ENCODE results near the gene CSN3. TPM values are rescaled to one million over a fixed set of nuclear protein-coding genes. Genes with fewer than 3 reads are reported as not detected.
"Not testable (repeated sequence)": the region's sequence is repeated elsewhere in the genome, so short reads cannot be mapped to it uniquely, and the experiment has no call there.

CSN3 gene, protein sequence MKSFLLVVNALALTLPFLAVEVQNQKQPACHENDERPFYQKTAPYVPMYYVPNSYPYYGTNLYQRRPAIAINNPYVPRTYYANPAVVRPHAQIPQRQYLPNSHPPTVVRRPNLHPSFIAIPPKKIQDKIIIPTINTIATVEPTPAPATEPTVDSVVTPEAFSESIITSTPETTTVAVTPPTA
- total RNA-seq = not detected in 2 replicates

DNA sequence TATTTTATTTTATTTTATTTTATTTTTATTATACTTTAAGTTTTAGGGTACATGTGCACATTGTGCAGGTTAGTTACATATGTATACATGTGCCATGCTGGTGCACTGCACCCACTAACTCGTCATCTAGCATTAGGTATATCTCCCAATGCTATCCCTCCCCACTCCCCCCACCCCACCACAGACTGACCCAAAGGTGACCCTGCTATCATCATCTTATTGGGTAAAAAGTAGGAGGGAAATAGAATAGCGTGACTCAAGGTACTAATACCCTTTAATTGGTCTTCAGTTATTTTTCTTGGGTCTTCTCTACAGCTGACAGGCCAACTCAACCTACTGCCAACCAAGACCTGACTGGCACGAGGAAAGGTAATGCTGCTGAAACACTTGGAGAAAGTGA is at the start of gene CSN3:
Gene CSN3 (plus strand): TSS at position 301 of the 400 bp plus-strand sequence. CDS start 2,223 bp downstream, outside the sequence.
- DNase-seq (ENCODE audit: low spot score); H3K27ac Mint-ChIP-seq; H3K36me3 Mint-ChIP-seq (ENCODE audit: low read depth); H3K27me3 Mint-ChIP-seq (ENCODE audit: insufficient read depth); intact Hi-C loops (cut with micrococcal nuclease); H3K4me1 Mint-ChIP-seq (ENCODE audit: low read depth); H3K9me3 Mint-ChIP-seq; H3K4me3 Mint-ChIP-seq: not testable (repeated sequence)

DNA sequence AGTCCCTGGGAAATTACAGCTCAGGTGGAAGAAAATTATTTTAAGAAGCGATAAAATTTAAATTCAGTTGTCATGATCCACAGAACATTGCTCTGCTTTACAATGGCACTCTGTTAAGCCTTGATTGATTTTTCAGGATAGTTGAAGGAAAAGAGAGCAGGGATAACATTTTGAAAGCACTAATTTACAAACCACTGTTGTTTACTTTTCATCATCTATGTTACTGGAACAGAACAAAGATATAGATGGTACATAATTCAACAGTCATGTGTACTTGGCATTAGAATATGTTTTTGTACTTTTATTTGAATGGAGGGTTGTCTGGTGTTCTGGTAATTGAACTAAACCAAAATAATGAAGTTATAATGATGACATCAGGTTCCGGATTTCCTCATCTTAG is 49.5 kb upstream of the CSN3 start:
- H3K27ac Mint-ChIP-seq = no peak overlapping the region
- peaks cover 4% of the 10 kb centered on the region for H3K27me3 Mint-ChIP-seq (ENCODE audit: insufficient read depth)
- no peaks in the 10 kb centered on the region for H3K9me3 Mint-ChIP-seq
- DNase-seq (ENCODE audit: low spot score) = no peak
- H3K4me1 Mint-ChIP-seq (ENCODE audit: low read depth) = no peaks in the 10 kb centered on the region
- H3K36me3 Mint-ChIP-seq (ENCODE audit: low read depth) = no peaks in the 10 kb centered on the region
- H3K4me3 Mint-ChIP-seq = no peak overlapping the region
- intact Hi-C loops (cut with micrococcal nuclease) = loop anchor here (10.0 kb wide), 1 partner anchor 312 kb away; no protein-coding TSS in a partner anchor

DNA sequence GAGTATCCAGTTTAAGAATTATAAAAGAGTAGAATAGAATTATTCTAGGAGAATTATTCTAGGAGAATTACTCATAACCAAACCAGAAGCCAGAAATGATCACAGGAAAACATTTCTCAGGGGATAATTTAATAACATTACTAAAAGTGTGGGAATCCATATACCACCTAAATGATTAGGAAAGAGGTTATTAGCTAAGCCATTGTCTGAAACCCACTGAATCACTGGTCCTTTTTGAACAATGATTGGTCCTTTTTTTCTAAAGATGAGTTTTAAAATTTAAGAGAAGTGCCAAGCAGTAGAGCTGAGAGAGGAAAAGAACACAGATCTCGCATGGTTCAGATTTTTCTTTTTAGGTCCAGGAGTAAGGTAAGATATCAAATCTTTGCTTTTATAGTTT is 47.0 kb upstream of the CSN3 start, which contains the start of gene ODAM:
Gene ODAM (plus strand): TSS at position 301 of the 400 bp plus-strand sequence. CDS start 819 bp downstream, outside the sequence.
- no peak for DNase-seq (ENCODE audit: low spot score)
- no peaks in the 10 kb centered on the region for H3K4me1 Mint-ChIP-seq (ENCODE audit: low read depth)
- H3K36me3 Mint-ChIP-seq (ENCODE audit: low read depth) = no peaks in the 10 kb centered on the region
- H3K9me3 Mint-ChIP-seq = no peaks in the 10 kb centered on the region
- H3K27ac Mint-ChIP-seq = no peak within 1 kb of the TSS
- no peak within 1 kb of the TSS for H3K4me3 Mint-ChIP-seq
- intact Hi-C loops (cut with micrococcal nuclease) = loop anchor here (10.0 kb wide), 1 partner anchor 309 kb away; no protein-coding TSS in a partner anchor
- H3K27me3 Mint-ChIP-seq (ENCODE audit: insufficient read depth) = peaks cover 4% of the 10 kb centered on the region

DNA sequence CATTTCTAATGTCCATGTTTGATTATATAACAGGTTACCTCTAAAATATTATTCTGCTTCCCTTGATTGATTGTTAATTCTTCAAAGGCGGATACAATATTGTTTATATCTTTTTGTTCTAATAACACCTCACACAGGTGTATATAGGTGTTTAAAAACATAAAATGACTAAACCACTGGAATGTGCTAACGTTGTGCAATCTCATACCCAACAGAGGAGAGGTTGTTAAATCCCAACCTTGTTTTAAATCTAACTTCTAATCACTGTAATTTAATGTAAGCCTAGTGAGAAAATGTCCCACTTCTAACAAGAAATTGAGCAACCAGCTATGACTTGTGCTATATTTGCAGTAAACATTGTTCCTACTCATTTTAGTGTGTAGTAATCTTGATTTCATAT is 45.5 kb upstream of the CSN3 start:
- no peak for DNase-seq (ENCODE audit: low spot score)
- H3K27me3 Mint-ChIP-seq (ENCODE audit: insufficient read depth) = peaks cover 3% of the 10 kb centered on the region
- H3K27ac Mint-ChIP-seq = no peak overlapping the region
- H3K36me3 Mint-ChIP-seq (ENCODE audit: low read depth) = no peaks in the 10 kb centered on the region
- H3K9me3 Mint-ChIP-seq = no peaks in the 10 kb centered on the region
- no peak overlapping the region for H3K4me3 Mint-ChIP-seq
- H3K4me1 Mint-ChIP-seq (ENCODE audit: low read depth) = no peaks in the 10 kb centered on the region
- intact Hi-C loops (cut with micrococcal nuclease) = loop anchor here (10.0 kb wide), 1 partner anchor 308 kb away; no protein-coding TSS in a partner anchor

DNA sequence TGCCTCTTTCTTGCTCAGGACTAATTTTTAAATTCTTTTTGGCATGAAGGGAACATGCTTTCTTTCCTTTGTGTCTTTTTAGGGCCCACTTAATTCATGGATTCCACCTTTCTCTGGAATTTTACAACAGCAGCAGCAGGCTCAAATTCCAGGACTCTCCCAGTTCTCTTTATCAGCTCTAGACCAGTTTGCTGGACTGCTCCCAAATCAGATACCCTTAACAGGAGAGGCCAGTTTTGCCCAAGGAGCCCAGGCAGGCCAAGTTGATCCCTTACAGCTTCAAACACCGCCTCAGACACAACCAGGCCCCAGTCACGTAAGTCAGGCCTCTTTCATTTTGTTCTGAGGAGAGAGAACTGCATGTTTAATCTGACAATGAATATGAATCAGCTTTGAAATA is 44.6 kb upstream of the CSN3 start:
- intact Hi-C loops (cut with micrococcal nuclease) = loop anchor here (10.0 kb wide), 1 partner anchor 307 kb away; no protein-coding TSS in a partner anchor

DNA sequence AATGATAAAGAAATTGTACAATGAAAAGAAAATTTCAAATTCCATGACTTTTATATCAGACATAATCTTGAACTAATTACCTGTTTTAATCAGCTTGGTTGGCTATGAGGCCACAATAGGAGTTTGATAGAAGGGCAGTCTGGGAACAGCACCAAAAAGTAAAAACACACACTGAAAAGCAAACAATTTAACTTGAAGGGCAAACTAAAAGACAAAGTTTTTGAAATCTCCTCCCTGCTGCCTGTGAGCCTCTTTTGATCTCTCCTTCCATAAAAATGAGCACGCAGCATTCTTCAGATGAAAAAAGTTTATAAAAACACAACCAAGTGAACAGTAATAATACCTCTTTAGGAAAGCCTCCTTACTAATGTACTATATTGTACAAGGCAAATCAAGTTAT is 38.8 kb upstream of the CSN3 start:
- intact Hi-C loops (cut with micrococcal nuclease) = no loop called here
- Mint-ChIP-seq H3K4me1 (ENCODE audit: low read depth) (no peaks in the 10 kb centered on the region), H3K4me3 (no peak overlapping the region), H3K36me3 (ENCODE audit: low read depth) (no peaks in the 10 kb centered on the region), H3K27ac (no peak overlapping the region), H3K27me3 (ENCODE audit: insufficient read depth) (no peaks in the 10 kb centered on the region), H3K9me3 (no peaks in the 10 kb centered on the region)
- DNase-seq (ENCODE audit: low spot score) = no peak

More for the DNA sequence above, 44.6 kb upstream of the CSN3 start:
- Mint-ChIP-seq H3K27me3 (ENCODE audit: insufficient read depth) (peaks cover 3% of the 10 kb centered on the region), H3K36me3 (ENCODE audit: low read depth) (no peaks in the 10 kb centered on the region), H3K4me3 (no peak overlapping the region), H3K27ac (no peak overlapping the region), H3K9me3 (no peaks in the 10 kb centered on the region), H3K4me1 (ENCODE audit: low read depth) (no peaks in the 10 kb centered on the region)
- no peak for DNase-seq (ENCODE audit: low spot score)

DNA sequence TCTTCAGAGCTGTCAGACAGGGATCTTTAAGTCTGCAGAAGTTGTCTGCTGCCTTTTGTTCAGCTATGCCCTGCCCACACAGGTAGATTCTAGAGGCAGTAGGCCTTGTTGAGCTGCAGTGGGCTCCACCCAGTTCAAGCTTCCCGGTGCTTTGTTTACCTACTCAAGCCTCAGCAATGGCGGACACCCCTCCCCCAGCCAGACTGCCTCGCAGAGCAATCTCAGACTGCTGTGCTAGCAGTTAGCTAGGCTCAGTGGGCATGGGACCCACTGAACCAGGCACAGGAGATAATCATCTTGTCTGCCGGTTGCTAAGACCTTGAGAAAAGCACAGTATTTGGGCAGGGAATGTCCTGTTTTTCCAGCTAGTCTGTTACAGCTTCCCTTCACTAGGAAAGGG is 29.6 kb upstream of the CSN3 start:
- intact Hi-C loops (cut with micrococcal nuclease); H3K4me1 Mint-ChIP-seq (ENCODE audit: low read depth): not testable (repeated sequence)

DNA sequence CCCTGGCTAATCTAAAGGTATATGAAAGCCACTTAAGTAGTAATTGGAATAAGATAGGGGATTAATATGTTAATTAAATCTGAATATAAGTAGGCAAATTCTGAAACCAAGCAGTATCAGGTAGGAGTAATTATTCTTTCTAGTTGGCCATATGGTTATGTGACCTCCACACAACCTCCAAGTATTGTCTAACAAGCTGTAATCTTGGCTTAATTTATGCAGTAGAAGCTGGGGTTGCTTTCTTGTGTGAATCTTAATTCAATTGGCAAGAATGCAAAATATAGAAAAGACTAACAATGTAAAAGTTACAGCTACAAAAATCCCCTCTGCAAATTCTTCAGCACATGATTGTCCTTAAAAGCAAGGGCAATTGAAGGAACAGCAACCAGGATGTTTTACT is 26.3 kb upstream of the CSN3 start:
- H3K4me1 Mint-ChIP-seq (ENCODE audit: low read depth); H3K4me3 Mint-ChIP-seq; intact Hi-C loops (cut with micrococcal nuclease); DNase-seq (ENCODE audit: low spot score); H3K27ac Mint-ChIP-seq; H3K36me3 Mint-ChIP-seq (ENCODE audit: low read depth); H3K9me3 Mint-ChIP-seq; H3K27me3 Mint-ChIP-seq (ENCODE audit: insufficient read depth): not testable (repeated sequence)

More for the DNA sequence above, 29.6 kb upstream of the CSN3 start:
- not testable (repeated sequence) for H3K27ac Mint-ChIP-seq; H3K9me3 Mint-ChIP-seq; H3K36me3 Mint-ChIP-seq (ENCODE audit: low read depth); H3K4me3 Mint-ChIP-seq; DNase-seq (ENCODE audit: low spot score); H3K27me3 Mint-ChIP-seq (ENCODE audit: insufficient read depth)

DNA sequence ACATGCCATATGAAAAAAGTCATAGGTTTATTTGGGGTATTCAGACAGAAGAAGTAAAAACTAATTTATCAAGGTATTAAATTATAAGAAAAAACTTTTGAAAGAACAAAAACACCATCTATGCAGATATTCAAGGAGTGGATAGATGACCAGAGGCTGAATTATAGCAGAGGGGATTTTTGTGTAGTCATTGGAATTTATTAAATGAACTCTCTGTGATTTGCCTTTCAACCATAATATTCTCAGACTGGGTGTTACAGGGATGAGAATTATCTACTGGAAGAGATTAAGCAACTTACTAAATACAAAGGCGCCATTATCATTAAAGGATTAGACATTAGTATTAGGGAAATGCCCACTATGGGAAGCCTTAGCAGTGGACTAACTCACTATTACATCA is 25.8 kb upstream of the CSN3 start:
- H3K27ac Mint-ChIP-seq; H3K4me3 Mint-ChIP-seq; H3K36me3 Mint-ChIP-seq (ENCODE audit: low read depth); H3K4me1 Mint-ChIP-seq (ENCODE audit: low read depth); intact Hi-C loops (cut with micrococcal nuclease); DNase-seq (ENCODE audit: low spot score); H3K9me3 Mint-ChIP-seq; H3K27me3 Mint-ChIP-seq (ENCODE audit: insufficient read depth): not testable (repeated sequence)

DNA sequence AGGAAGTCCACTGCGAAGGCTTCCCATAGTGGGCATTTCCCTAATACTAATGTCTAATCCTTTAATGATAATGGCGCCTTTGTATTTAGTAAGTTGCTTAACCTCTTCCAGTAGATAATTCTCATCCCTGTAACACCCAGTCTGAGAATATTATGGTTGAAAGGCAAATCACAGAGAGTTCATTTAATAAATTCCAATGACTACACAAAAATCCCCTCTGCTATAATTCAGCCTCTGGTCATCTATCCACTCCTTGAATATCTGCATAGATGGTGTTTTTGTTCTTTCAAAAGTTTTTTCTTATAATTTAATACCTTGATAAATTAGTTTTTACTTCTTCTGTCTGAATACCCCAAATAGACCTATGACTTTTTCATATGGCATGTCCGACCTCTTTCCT is 21.0 kb upstream of the CSN3 start:
- H3K36me3 Mint-ChIP-seq (ENCODE audit: low read depth); H3K4me1 Mint-ChIP-seq (ENCODE audit: low read depth); H3K9me3 Mint-ChIP-seq: not testable (repeated sequence)

DNA sequence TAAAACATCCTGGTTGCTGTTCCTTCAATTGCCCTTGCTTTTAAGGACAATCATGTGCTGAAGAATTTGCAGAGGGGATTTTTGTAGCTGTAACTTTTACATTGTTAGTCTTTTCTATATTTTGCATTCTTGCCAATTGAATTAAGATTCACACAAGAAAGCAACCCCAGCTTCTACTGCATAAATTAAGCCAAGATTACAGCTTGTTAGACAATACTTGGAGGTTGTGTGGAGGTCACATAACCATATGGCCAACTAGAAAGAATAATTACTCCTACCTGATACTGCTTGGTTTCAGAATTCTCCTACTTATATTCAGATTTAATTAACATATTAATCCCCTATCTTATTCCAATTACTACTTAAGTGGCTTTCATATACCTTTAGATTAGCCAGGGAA is 20.6 kb upstream of the CSN3 start:
- H3K4me3 Mint-ChIP-seq; DNase-seq (ENCODE audit: low spot score); H3K4me1 Mint-ChIP-seq (ENCODE audit: low read depth); H3K36me3 Mint-ChIP-seq (ENCODE audit: low read depth); H3K27ac Mint-ChIP-seq; intact Hi-C loops (cut with micrococcal nuclease); H3K9me3 Mint-ChIP-seq; H3K27me3 Mint-ChIP-seq (ENCODE audit: insufficient read depth): not testable (repeated sequence)

More for the DNA sequence above, 21.0 kb upstream of the CSN3 start:
- DNase-seq (ENCODE audit: low spot score); intact Hi-C loops (cut with micrococcal nuclease); H3K4me3 Mint-ChIP-seq; H3K27ac Mint-ChIP-seq; H3K27me3 Mint-ChIP-seq (ENCODE audit: insufficient read depth): not testable (repeated sequence)

DNA sequence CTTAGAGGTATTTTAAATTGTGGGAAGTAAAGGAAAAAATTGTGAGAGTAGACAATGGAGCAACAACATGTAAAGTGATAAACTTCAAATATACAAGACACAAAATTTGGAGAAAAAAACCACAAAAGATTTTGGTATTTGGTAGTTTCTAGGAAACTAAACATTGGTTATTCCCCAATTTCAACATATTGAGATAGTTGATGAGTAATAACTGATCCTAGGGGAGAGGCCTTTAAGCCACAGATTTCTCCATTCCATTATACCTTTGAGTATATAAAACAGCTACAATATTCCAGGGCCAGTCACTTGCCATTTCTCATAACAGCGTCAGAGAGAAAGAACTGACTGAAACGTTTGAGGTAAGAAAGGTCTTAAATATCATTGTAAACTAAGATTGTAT is 16.6 kb upstream of the CSN3 start, which contains the start of gene FDCSP:
Gene FDCSP (plus strand): TSS at position 301 of the 400 bp plus-strand sequence. CDS start 5,071 bp downstream, outside the sequence.
- Mint-ChIP-seq H3K27ac (no peak within 1 kb of the TSS), H3K36me3 (ENCODE audit: low read depth) (no peaks in the 10 kb centered on the region), H3K9me3 (no peaks in the 10 kb centered on the region), H3K4me1 (ENCODE audit: low read depth) (no peaks in the 10 kb centered on the region), H3K27me3 (ENCODE audit: insufficient read depth) (no peaks in the 10 kb centered on the region), H3K4me3 (no peak within 1 kb of the TSS)
- intact Hi-C loops (cut with micrococcal nuclease) = no loop called here
- no peak for DNase-seq (ENCODE audit: low spot score)

DNA sequence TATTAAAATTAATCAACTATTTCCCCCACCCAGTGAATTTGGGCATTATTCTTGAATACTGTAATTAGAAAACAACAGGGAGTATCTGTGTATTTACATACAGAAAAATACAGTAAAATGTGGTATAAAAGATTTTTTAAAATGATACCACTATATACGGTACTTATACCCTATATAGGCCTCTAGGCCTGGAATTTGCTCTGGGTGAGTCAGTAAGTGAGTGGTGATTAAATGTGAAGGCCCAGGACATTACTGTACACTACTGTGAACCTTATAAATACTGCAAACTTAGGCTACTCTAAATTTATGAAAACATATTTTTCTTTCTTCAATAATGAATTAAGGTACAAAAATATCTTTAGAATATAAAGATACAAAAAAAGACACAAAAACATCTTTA is 6.3 kb upstream of the CSN3 start:
- DNase-seq (ENCODE audit: low spot score) = no peak
- Mint-ChIP-seq H3K9me3 (no peaks in the 10 kb centered on the region), H3K27me3 (ENCODE audit: insufficient read depth) (no peaks in the 10 kb centered on the region), H3K36me3 (ENCODE audit: low read depth) (no peaks in the 10 kb centered on the region), H3K4me3 (no peak overlapping the region), H3K4me1 (ENCODE audit: low read depth) (no peaks in the 10 kb centered on the region), H3K27ac (no peak overlapping the region)
- intact Hi-C loops (cut with micrococcal nuclease) = no loop called here
